Esophagus (tissue), 2 donors: ENCODE data around the gene UAP1. TPM values are rescaled to one million over a fixed set of nuclear protein-coding genes. Genes with fewer than 3 reads are reported as not detected.

Experiments
- H3K27ac ChIP-seq, 2 donors: one replicate each; pipeline ENCODE4 v1.5.1; 2013; ENCODE audit warnings: low read depth in 2 of 2, mild to moderate bottlenecking in 2 of 2, inconsistent platforms in 1 of 2, low read length in 1 of 2, moderate library complexity in 1 of 2
- H3K27me3 ChIP-seq, 2 donors: one replicate each; pipeline ENCODE4 v1.6.1; 2013; ENCODE audit warnings: low read length in 2 of 2, control low read depth in 1 of 2, mild to moderate bottlenecking in 1 of 2; ENCODE audit not compliant: insufficient read depth in 2 of 2, control insufficient read depth in 1 of 2
- H3K36me3 ChIP-seq, 2 donors: one replicate each; pipeline ENCODE4 v1.6.1; 2013; ENCODE audit warnings: low read length in 1 of 2; ENCODE audit not compliant: control insufficient read depth in 2 of 2, insufficient read depth in 2 of 2
- H3K4me1 ChIP-seq, 2 donors: one replicate each; pipeline ENCODE4 v1.6.1; 2013; ENCODE audit warnings: low read length in 1 of 2; ENCODE audit not compliant: control insufficient read depth in 2 of 2, insufficient read depth in 2 of 2
- H3K4me3 ChIP-seq, 2 donors: one replicate each; pipeline ENCODE4 v1.5.1; 2013; ENCODE audit warnings: low read length in 2 of 2, mild to moderate bottlenecking in 2 of 2, low read depth in 1 of 2, moderate library complexity in 1 of 2
- H3K9me3 ChIP-seq, 2 donors: one replicate each; pipeline ENCODE4 v1.6.1; 2013; ENCODE audit warnings: mild to moderate bottlenecking in 2 of 2, low read depth in 1 of 2, low read length in 1 of 2, moderate library complexity in 1 of 2; ENCODE audit not compliant: control insufficient read depth in 2 of 2, insufficient read depth in 1 of 2
- WGBS, 2 donors: extraction: QIAGEN DNeasy Blood & Tissue Kit; methylation state at CpG; one replicate each; pipeline ENCODE4 v1.1.7; 2013; 5-methylcytosine and 5-hydroxymethylcytosine counted together
- polyA plus RNA-seq, 2 donors: library from polyadenylated mRNA; stranded (reverse); fragments of 200-250 nt; gene quantifications; one replicate each; pipeline ENCODE4 v1.2.3, GENCODE V29; 2013
- donor health status: healthy with polysubstance abuse.
- donor health status: Bipolar disorder and iron deficiency.

Gene UAP1
- polyA plus RNA-seq, 2 donors = 30.5 to 37.4 TPM

DNA sequence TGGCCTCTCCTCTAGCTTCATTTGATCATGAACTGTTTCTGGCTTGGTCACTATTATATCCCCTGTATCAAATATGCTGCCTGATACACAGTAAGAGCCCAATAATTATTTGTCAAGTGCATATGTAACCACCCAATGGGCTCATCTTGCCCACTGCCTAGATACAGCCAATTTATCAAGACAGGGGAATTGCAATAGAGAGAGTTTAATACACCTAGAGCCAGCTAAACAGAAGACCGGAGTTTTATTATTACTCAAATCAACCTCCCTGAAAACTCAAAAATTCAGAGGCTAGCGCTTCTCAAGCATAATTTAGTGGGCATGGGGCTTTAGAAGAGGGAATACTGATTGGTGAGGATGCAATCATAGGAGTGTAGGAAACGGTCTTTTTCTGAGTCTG, 18.3 kb upstream of the UAP1 start:
- Histone ChIP-seq H3K4me3 (no peak overlapping the region), H3K9me3 (no peaks in the 10 kb centered on the region), H3K36me3 (no peaks in the 10 kb centered on the region), H3K4me1 (no peaks in the 10 kb centered on the region), H3K27me3 (no peaks in the 10 kb centered on the region), H3K27ac (no peak overlapping the region)
- 96% methylated on average over 3 of the region's 3 CpGs for WGBS, 2 donors

DNA sequence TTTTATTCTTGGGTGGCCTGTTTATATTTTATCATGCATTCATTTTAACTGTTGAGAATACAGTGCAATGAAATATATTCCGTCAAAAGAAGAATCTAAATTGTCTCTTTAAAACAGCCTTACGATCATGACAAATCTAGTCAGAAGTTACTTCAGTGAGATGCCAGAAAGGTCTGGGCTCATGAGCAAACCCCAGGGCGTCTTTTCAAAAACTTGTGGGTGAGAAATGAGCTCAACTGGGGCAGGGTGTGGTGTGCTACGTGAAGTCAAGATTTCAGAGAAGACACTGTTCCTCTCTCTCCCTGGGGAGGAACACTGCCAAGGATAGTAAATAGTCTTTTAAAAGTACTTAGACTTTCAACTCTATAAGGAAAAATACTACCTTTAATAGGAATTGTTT, 13.4 kb upstream of the UAP1 start:
- H3K27me3 ChIP-seq = no peaks in the 10 kb centered on the region
- no peaks in the 10 kb centered on the region for H3K9me3 ChIP-seq
- peak overlapping the region in 1 of 2 donors; percentile 25 for H3K27ac ChIP-seq
- H3K4me1 ChIP-seq = no peaks in the 10 kb centered on the region
- H3K36me3 ChIP-seq = no peaks in the 10 kb centered on the region
- WGBS, 2 donors = 30 to 47% methylated on average over 4 of the region's 4 CpGs
- H3K4me3 ChIP-seq = no peak overlapping the region

DNA sequence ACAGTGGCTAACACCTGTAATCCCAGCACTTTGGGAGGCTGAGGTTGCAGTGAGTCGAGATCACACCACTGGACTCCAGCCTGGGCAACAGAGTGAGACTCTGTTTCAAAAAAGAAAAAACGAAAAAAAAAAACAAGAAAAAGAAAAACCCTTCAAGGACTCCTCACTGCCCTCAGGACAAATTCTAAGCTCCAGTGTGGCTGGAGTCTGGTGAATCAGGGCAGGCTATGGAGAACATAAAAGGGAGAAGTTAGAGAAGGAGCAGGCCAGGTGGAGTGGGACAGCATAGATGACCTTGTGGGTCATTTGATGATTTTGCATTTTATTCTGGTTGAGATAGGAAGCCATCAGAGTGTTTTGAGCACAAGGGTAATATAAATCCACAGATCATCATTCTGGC, 12.5 kb upstream of the UAP1 start:
- 34 to 73% methylated on average over 2 of the region's 2 CpGs for WGBS, 2 donors
- H3K4me3 ChIP-seq = no peak overlapping the region
- H3K9me3 ChIP-seq = no peaks in the 10 kb centered on the region
- H3K27me3 ChIP-seq = no peaks in the 10 kb centered on the region
- H3K4me1 ChIP-seq = no peaks in the 10 kb centered on the region
- H3K27ac ChIP-seq = no peak overlapping the region
- no peaks in the 10 kb centered on the region for H3K36me3 ChIP-seq

DNA sequence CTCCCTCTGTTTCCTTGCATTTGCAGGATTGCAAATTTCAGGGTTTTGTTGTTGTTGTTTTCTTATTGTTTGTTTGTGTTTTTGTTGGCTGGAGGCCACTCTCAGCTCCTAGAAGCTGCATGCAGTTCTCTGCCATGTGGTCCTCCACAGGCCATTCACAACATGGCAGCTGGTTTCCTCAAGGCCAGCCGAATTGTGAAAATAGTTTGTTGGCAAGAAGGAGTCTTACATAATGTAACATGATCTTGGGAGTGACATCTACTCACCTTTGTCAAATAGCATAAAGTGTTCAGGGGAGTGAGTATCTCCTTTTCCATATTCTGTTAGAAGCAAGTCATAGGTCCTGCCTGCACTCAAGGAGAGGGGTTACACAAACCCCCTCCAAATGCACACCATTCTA, 10.6 kb upstream of the UAP1 start:
- Histone ChIP-seq H3K36me3 (no peaks in the 10 kb centered on the region), H3K27me3 (no peaks in the 10 kb centered on the region), H3K4me3 (no peak overlapping the region), H3K27ac (no peak overlapping the region), H3K4me1 (no peaks in the 10 kb centered on the region), H3K9me3 (no peaks in the 10 kb centered on the region)
- 53 to 68% methylated on average over 1 of the region's 1 CpG for WGBS, 2 donors

DNA sequence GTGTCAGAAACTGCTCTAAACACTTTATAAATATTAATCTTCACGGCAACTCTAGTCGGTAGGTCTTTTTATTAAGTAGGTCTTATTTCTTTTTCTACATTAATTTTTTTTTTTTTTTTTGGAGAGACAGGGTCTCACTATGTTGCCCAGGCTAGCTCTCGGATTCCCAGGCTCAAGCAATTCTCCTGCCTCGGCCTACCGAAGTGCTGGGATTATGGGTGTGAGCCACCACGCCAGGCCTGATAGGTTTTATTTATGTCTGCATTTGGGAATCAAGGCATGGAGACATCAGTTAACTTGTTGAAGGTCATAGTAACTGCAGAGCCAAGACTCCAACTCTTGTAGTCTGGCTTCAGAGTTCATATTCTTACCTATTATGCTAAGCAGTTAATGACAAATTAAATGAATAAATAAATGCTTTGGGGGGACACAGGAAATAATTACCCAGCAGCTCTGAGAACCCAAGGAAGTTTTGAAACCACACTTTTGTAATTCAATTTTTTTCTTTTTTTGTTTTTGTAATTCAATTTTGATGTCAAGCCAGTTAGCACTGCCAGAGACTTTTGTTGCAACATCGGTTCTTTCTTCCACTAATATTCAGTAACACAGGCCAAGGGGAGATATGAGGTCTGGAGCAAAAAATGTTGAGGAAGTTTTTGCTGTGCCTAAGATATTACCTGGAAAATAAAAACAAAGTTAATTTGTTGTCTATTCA, 9.4 kb upstream of the UAP1 start:
- Histone ChIP-seq H3K4me3 (no peak overlapping the region), H3K4me1 (no peaks in the 10 kb centered on the region), H3K27me3 (no peaks in the 10 kb centered on the region), H3K27ac (peak overlapping the region; percentile 30 to 32), H3K9me3 (no peaks in the 10 kb centered on the region), H3K36me3 (no peaks in the 10 kb centered on the region)
- WGBS, 2 donors = 76 to 79% methylated on average over 7 of the region's 7 CpGs

DNA sequence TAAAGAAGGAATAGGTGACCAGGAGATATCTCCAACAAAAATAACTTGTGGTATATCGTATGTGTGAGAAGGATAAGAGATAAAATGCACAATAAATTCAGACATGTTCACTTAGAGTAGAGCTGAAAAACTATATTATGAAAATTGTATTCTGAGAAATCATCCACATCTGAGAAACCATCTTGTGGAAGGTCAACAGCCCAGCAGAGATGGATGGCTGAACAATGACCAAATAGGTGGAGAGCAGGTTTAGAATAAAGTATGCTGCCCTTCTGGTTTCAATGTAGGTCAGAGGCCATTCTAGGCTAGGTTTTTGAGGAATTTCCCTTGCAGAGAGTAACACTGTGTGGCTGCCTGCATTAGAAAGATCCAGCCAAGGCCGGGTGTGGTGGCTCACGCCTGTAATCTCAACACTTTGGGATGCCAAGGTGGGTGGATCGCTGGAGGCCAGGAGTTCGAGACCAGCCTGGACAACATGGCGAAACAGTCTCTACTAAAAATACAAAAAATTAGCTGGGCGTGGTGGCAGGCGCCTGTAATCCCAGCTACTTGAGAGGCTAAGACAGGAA, 8.8 kb upstream of the UAP1 start:
- Histone ChIP-seq H3K4me1 (no peaks in the 10 kb centered on the region), H3K9me3 (no peaks in the 10 kb centered on the region), H3K4me3 (no peak overlapping the region), H3K27me3 (no peaks in the 10 kb centered on the region), H3K36me3 (no peaks in the 10 kb centered on the region), H3K27ac (peak overlapping the region; percentile 1 to 47)
- 83 to 90% methylated on average over 8 of the region's 8 CpGs for WGBS, 2 donors

DNA sequence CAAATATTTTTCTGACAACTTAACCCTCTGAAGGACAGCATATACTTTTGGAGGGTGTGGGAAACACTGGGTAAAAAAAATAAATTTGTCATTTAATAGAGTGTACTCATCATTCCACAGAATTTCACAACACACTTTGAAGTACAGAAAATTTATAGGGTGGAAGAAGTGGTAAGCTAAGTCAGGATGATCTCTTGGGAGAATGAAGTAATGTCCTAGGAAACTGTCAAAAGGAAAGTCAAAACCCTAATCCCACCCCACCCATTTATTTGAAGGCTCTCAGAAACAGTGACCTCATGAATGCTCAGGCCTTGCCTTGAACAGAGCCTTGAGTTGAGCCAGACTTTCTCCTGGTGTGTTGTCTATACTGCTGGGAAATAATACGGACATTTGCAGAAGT, 7.3 kb upstream of the UAP1 start:
- Histone ChIP-seq H3K36me3 (no peaks in the 10 kb centered on the region), H3K9me3 (no peaks in the 10 kb centered on the region), H3K27ac (no peak overlapping the region), H3K4me3 (no peak overlapping the region), H3K27me3 (no peaks in the 10 kb centered on the region), H3K4me1 (no peaks in the 10 kb centered on the region)
- WGBS, 2 donors = 91 to 94% methylated on average over 1 of the region's 1 CpG

- 85 to 92% methylated on average over 3 of the region's 3 CpGs for WGBS, 2 donors
Measured at GRCh38 chr1:162557536-162557935, 4.0 kb upstream of the UAP1 start.

DNA sequence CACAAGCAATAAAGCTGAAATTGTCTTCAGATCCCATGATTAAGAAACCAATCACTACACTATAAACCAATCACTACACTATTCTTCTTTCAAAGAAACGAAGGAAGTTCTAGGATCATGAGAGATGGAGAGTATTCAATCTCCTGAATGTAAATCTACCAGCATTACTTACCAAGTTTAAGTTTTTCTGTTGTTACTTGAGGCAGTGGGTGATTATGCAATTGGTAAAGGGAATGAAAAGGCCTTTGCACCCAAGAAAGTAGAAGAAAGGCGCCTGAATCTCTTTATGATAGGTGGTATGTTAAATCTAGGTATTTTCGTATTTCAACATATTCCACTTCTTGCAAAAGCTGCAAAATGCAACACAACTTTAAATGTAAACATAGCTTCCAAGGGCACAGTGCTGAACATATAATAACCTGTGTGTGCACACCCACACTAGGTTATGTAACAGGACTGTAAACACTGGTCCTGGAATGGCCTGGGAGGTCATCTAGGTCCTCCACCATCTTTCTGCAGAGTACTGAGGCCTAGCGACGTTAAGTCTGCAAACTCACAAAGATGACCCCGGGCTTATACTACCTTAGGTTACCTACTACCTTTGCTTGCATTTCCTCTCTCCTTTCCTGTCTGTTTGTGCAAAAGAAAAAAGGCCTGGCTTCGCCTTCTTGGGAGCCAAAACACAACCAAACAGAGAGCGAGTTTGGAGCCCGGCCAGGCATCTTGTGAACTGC, 1.1 kb upstream of the UAP1 start:
- Histone ChIP-seq H3K36me3 (no peaks in the 10 kb centered on the region), H3K27me3 (no peaks in the 10 kb centered on the region), H3K4me1 (no peaks in the 10 kb centered on the region), H3K27ac (peak overlapping the region; percentile 98), H3K9me3 (no peaks in the 10 kb centered on the region), H3K4me3 (peak overlapping the region; percentile 82 to 97)
- WGBS, 2 donors = 34 to 38% methylated on average over 9 of the region's 9 CpGs

More at GRCh38 chr1:162557536-162557935, 4.0 kb upstream of the UAP1 start:
- Histone ChIP-seq H3K27ac (no peak overlapping the region), H3K36me3 (no peaks in the 10 kb centered on the region), H3K4me3 (no peak overlapping the region), H3K27me3 (no peaks in the 10 kb centered on the region), H3K9me3 (no peaks in the 10 kb centered on the region), H3K4me1 (no peaks in the 10 kb centered on the region)
